ENCODE results near the gene TMED4. TPM values are rescaled to one million over a fixed set of nuclear protein-coding genes. Genes with fewer than 3 reads are reported as not detected.

The TMED4 gene
- total and polyA plus RNA-seq, 2 of the 13 experiments (the other 11 are each of a cell fraction or from before 2014, with no cell fraction given) = 81.4 to 109 TPM

DNA sequence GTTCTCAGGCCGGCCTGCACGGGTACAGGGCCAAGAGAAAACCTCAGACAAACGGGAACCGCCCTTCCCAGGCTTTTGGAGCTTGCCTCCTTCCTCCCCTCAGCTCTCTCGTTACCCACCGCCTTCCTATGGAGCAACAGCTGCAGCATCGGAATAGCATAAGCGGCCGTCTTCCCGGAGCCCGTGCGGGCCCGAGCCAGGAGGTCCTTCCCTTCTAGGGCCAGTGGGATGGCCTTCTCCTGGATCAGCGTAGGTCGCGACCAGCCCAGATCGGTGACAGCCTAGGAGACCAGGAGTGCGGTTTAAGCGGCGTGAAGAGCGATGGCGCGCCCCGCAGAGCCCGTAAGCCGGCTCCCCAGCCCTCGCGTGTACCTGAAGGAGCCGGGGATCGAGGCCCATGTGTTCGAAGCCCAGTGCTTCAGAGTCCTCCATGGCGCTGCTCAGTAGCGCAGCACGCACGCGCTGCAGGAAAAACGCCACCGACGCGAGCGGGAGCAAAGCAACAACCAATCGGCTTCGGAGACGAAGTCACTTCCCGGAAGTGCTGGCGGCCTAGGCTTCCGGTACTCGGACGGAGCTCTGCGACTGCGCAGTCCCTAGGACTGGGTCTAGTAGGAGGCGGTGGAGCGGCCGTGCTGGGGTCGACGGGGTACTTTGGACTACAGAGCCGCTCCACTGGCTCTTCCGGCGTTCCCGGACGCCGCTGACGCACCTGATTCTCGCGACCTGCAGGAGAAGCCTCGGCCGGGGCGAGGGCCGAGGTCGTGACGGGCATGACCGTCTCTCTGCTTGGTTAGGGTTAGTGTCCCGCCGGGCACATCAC lies 8.4 kb downstream of the TMED4 start, which contains the start of gene DDX56 (continued):
- peak; percentile 74 for TF ChIP-seq ZBTB40 (IDR thresholded peaks at IDR 0.05)
- peak; percentile 88 for TF ChIP-seq ZBTB40 (CRISPR knock-in tag; IDR thresholded peaks at IDR 0.05)
- no peak for TF ChIP-seq MTA3 (CRISPR knock-in tag; IDR thresholded peaks at IDR 0.05)
- TF ChIP-seq ZNF207 (IDR thresholded peaks at IDR 0.05; ENCODE audit: borderline replicate concordance) = no peak
- TF ChIP-seq, protein P1, sequence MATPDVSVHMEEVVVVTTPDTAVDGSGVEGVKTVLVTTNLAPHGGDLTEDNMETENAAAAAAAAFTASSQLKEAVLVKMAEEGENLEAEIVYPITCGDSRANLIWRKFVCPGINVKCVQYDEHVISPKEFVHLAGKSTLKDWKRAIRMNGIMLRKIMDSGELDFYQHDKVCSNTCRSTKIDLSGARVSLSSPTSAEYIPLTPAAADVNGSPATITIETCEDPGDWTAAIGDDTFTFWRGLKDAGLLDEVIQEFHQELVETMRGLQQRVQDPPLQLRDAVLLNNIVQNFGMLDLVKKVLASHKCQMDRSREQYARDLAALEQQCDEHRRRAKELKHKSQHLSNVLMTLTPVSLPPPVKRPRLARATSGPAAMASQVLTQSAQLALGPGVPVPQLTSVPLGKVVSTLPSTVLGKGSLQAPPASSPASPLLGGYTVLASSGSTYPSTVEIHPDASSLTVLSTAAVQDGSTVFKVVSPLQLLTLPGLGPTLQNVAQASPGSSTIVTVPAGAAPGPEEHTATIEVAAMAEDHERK (CRISPR knock-in tag; IDR thresholded peaks at IDR 0.05; ENCODE audit: low read depth) = peak; percentile 74
- TF ChIP-seq ZNF552 (CRISPR knock-in tag; IDR thresholded peaks at IDR 0.05; ENCODE audit: borderline replicate concordance) = peak; percentile 88
- peak; percentile 45; the same call in 1 of the 2 replicates for TF ChIP-seq ZNF792 (CRISPR knock-in tag; IDR thresholded peaks at IDR 0.05)
- TF ChIP-seq, protein P2, sequence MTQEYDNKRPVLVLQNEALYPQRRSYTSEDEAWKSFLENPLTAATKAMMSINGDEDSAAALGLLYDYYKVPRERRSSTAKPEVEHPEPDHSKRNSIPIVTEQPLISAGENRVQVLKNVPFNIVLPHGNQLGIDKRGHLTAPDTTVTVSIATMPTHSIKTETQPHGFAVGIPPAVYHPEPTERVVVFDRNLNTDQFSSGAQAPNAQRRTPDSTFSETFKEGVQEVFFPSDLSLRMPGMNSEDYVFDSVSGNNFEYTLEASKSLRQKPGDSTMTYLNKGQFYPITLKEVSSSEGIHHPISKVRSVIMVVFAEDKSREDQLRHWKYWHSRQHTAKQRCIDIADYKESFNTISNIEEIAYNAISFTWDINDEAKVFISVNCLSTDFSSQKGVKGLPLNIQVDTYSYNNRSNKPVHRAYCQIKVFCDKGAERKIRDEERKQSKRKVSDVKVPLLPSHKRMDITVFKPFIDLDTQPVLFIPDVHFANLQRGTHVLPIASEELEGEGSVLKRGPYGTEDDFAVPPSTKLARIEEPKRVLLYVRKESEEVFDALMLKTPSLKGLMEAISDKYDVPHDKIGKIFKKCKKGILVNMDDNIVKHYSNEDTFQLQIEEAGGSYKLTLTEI (CRISPR knock-in tag; conservative IDR thresholded peaks at IDR 0.05) = no peak
- TF ChIP-seq NFYC (CRISPR knock-in tag; IDR thresholded peaks at IDR 0.05) = peak; percentile 94
- peak; percentile 91 for TF ChIP-seq AGO1 (IDR thresholded peaks at IDR 0.05; ENCODE audit: low read depth, low read length, poor library complexity, severe bottlenecking)
- peak; percentile 92 for TF ChIP-seq ZNF546 (CRISPR knock-in tag; conservative IDR thresholded peaks at IDR 0.05)
- peak; percentile 89 for TF ChIP-seq ZNF543 (CRISPR knock-in tag; IDR thresholded peaks at IDR 0.05)
- peak; percentile 86; the same call in 1 of the 2 replicates for TF ChIP-seq FOXM1 (CRISPR knock-in tag; IDR thresholded peaks at IDR 0.05)
- TF ChIP-seq ZNF124 (CRISPR knock-in tag; IDR thresholded peaks at IDR 0.05) = peak; percentile 92; the same call in 1 of the 2 replicates
- no peak for TF ChIP-seq PCBP1 (IDR thresholded peaks at IDR 0.05; ENCODE audit: borderline replicate concordance, low read depth, low read length)
- TF ChIP-seq ZNF670 (CRISPR knock-in tag; IDR thresholded peaks at IDR 0.05; ENCODE audit: borderline replicate concordance) = 0 out of 2 replicates have a peak, but pooled peaks have one; percentile 10
- TF ChIP-seq GFI1 (CRISPR knock-in tag; IDR thresholded peaks at IDR 0.05; ENCODE audit: borderline replicate concordance) = peak; percentile 85
- peak; percentile 97 for TF ChIP-seq ZFY (CRISPR knock-in tag; IDR thresholded peaks at IDR 0.05)
